ENCODE data around the gene PRKAA1.

Gene PRKAA1

DNA sequence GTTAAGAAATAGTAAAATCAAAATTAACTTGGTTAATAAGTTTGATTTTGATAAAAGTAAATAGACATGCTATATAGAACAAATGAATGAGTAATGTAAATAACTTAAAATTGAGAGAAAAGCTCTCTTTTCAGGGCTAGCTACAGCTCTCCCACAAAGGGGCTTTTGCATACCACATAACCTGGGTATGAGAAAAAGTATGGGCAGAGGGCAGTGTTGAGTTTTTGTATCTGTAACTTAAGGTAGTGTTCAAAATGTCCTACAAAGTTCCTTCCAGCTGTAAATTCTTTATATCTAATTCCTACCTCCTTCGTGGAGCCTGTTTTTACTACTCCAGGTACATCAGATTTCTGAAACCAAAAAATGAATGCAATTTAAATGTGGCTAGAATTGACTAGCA, 23.6 kb downstream of the PRKAA1 start:
- H3K27me3 ChIP-seq (ENCODE audit: control insufficient read depth, insufficient read depth, low read length): no peaks in the 10 kb centered on the region
- no peaks in the 10 kb centered on the region for H3K36me3 ChIP-seq (ENCODE audit: control insufficient read depth, insufficient read depth, low read length)
- H3K9me3 ChIP-seq (ENCODE audit: control insufficient read depth, insufficient read depth, low read length): no peaks in the 10 kb centered on the region
- H3K9ac ChIP-seq (ENCODE audit: low read depth, low read length): no peak overlapping the region
- H3K4me3 ChIP-seq (ENCODE audit: low read depth, low read length): no peak overlapping the region
- no peaks in the 10 kb centered on the region for H3K4me1 ChIP-seq (ENCODE audit: control insufficient read depth, insufficient read depth, low read length)

DNA sequence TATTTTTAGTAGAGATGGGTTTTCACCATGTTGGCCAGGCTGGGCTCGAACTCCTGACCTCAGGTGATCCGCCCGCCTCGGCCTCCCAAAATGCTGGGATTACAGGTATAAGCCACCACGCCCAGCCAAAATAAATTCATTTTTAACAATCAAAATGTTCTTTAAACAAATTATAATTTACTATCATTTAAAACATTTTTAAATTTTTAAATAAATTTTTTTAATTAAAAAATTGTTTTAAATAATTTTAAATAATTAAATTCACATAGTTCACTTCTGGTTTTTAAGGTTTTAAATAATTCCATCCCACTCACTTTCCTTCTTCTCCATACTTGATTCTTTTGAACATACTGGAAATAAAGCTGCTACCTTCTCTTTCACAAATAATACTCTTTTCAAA, 27.4 kb downstream of the PRKAA1 start:
- Histone ChIP-seq H3K36me3 (ENCODE audit: control insufficient read depth, insufficient read depth, low read length) (no peaks in the 10 kb centered on the region), H3K9me3 (ENCODE audit: control insufficient read depth, insufficient read depth, low read length) (no peaks in the 10 kb centered on the region), H3K9ac (ENCODE audit: low read depth, low read length) (no peak overlapping the region), H3K4me1 (ENCODE audit: control insufficient read depth, insufficient read depth, low read length) (no peaks in the 10 kb centered on the region), H3K27me3 (ENCODE audit: control insufficient read depth, insufficient read depth, low read length) (no peaks in the 10 kb centered on the region), H3K4me3 (ENCODE audit: low read depth, low read length) (no peak overlapping the region)

DNA sequence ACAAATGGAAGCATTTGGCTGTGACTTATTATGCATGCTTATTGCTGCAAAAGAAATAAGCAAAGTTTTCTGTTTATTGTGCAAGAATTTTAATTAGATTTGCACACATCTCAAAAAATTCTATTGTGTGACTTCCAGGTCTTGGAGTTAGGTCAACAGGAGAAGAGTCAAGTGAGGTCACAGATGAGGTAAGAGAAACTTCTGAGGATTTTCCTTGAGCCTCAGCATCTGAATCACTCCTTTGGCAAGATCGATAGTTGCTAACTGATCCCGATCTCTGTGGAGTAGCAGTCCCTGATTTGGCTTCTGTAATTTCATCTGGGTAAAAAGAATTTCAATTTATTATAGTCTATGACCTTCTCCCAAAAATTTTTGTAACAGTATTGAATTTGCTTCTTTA, 35.5 kb downstream of the PRKAA1 start:
- H3K9me3 ChIP-seq (ENCODE audit: control insufficient read depth, insufficient read depth, low read length): no peaks in the 10 kb centered on the region
- H3K9ac ChIP-seq (ENCODE audit: low read depth, low read length): no peak overlapping the region
- no peaks in the 10 kb centered on the region for H3K4me1 ChIP-seq (ENCODE audit: control insufficient read depth, insufficient read depth, low read length)
- no peak overlapping the region for H3K4me3 ChIP-seq (ENCODE audit: low read depth, low read length)
- H3K36me3 ChIP-seq (ENCODE audit: control insufficient read depth, insufficient read depth, low read length): no peaks in the 10 kb centered on the region
- no peaks in the 10 kb centered on the region for H3K27me3 ChIP-seq (ENCODE audit: control insufficient read depth, insufficient read depth, low read length)

DNA sequence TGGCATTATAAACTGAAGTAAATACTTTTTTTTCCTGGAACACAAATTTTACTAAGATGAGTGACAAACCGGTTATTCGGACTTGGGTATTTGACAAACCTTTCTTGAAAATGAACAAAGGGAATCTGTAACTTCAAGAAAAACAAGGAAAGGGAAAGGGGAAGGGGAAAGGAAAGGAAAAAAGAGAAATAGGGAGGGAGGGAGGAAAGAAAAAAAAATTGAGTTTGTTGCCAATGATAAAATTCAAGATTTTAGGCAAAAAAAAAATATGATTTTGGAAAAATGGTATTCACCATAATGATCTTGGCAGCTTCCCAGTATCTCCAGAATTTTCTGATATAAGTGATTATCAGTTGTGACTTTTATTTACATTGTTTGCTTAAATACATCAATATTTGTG, 40.8 kb downstream of the PRKAA1 start:
- H3K36me3 ChIP-seq (ENCODE audit: control insufficient read depth, insufficient read depth, low read length): no peaks in the 10 kb centered on the region
- no peaks in the 10 kb centered on the region for H3K9me3 ChIP-seq (ENCODE audit: control insufficient read depth, insufficient read depth, low read length)
- H3K27me3 ChIP-seq (ENCODE audit: control insufficient read depth, insufficient read depth, low read length): peaks cover 3% of the 10 kb centered on the region

DNA sequence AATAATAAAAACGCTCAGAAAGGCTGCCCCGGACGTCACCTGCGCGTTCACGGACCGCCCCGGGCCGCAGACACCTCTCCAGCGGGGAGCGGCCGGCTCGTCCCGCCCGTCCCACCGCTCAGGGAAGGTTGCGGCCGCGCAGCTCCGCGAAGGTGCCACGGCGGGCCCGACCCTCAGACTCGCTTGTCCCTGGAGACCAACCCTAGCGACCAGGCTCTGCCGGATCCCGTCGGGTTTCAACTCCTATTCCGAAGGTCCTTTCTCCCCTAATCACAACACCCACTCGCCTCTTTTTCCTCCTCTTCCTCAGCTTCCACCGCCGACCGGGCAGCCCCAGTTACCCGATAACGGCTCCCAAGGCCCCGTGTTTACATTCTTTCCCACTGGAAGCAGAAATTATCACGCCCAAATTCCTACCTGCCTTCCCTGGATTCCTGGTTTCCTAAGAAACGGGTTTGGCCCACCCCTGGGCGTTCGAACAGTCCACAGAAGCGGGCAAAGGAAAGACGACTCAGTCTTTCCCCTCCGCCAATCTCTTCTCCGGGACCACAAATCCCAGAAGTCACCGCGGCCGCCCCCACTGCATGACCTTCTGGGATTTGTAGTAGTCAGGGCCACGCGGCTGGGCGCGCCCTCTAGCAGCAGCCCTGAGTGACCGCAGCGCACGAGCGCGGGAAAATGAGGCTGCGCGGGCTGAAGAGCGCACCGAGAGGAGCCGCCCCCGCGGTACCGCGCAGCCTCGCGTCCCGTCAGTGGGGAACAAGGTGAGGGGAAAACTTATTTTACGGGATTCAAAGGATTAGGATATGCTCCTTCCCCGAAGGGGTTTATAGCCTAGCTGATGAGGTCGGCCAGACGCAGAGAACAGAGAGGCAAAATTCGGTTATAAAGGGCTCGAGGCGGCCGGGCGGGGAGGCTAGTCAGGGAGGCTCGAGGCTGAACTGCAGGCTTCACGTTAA, 42.5 kb downstream of the PRKAA1 start, which contains the start of gene TTC33:
Gene TTC33 (minus strand): TSS at position 555 of the 959 bp plus-strand sequence. CDS start 8,943 bp downstream, outside the sequence.
- Histone ChIP-seq H3K36me3 (ENCODE audit: control insufficient read depth, insufficient read depth, low read length) (no peaks in the 10 kb centered on the region), H3K4me3 (ENCODE audit: low read depth, low read length) (peak within 1 kb of the TSS; percentile 94), H3K27me3 (ENCODE audit: control insufficient read depth, insufficient read depth, low read length) (peaks cover 3% of the 10 kb centered on the region), H3K4me1 (ENCODE audit: control insufficient read depth, insufficient read depth, low read length) (no peaks in the 10 kb centered on the region), H3K9ac (ENCODE audit: low read depth, low read length) (peak within 1 kb of the TSS; percentile 84), H3K9me3 (ENCODE audit: control insufficient read depth, insufficient read depth, low read length) (no peaks in the 10 kb centered on the region)

More for the DNA sequence above, 40.8 kb downstream of the PRKAA1 start:
- Histone ChIP-seq H3K9ac (ENCODE audit: low read depth, low read length) (no peak overlapping the region), H3K4me3 (ENCODE audit: low read depth, low read length) (no peak overlapping the region), H3K4me1 (ENCODE audit: control insufficient read depth, insufficient read depth, low read length) (no peaks in the 10 kb centered on the region)

- Histone ChIP-seq H3K4me1 (ENCODE audit: control insufficient read depth, insufficient read depth, low read length) (no peaks in the 10 kb centered on the region), H3K36me3 (ENCODE audit: control insufficient read depth, insufficient read depth, low read length) (no peaks in the 10 kb centered on the region), H3K4me3 (ENCODE audit: low read depth, low read length) (peak overlapping the region; percentile 94), H3K9ac (ENCODE audit: low read depth, low read length) (peak overlapping the region; percentile 84), H3K27me3 (ENCODE audit: control insufficient read depth, insufficient read depth, low read length) (peaks cover 3% of the 10 kb centered on the region), H3K9me3 (ENCODE audit: control insufficient read depth, insufficient read depth, low read length) (no peaks in the 10 kb centered on the region)
Measured at GRCh38 chr5:40755093-40755406, 43.1 kb downstream of the PRKAA1 start.

GRCh38 chr5:40754381-40755092, 43.6 kb downstream of the PRKAA1 start:
- Histone ChIP-seq H3K36me3 (ENCODE audit: control insufficient read depth, insufficient read depth, low read length) (no peaks in the 10 kb centered on the region), H3K9me3 (ENCODE audit: control insufficient read depth, insufficient read depth, low read length) (no peaks in the 10 kb centered on the region), H3K27me3 (ENCODE audit: control insufficient read depth, insufficient read depth, low read length) (peaks cover 3% of the 10 kb centered on the region), H3K9ac (ENCODE audit: low read depth, low read length) (no peak overlapping the region), H3K4me3 (ENCODE audit: low read depth, low read length) (peak overlapping the region; percentile 94), H3K4me1 (ENCODE audit: control insufficient read depth, insufficient read depth, low read length) (no peaks in the 10 kb centered on the region)

DNA sequence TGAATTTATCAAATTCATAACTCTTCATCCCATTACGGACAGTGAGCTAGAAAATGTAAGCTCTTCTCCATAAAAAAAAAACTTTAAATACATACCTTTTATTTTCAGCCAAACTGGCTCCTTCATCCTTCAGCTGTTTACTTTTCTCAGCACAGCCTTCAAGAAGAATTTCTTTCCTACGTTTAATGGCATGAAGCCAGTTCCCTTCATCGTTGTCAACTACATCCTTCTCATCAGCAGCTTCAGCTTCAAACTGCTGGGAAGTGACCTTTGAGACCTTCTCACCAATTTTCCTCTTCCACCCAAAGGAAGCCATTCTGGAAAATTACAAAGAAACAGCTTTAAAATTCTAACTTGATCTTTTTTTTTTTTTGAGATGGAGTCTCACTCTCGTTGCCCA, 51.5 kb downstream of the PRKAA1 start:
- Histone ChIP-seq H3K4me3 (ENCODE audit: low read depth, low read length) (no peak overlapping the region), H3K9ac (ENCODE audit: low read depth, low read length) (no peak overlapping the region), H3K36me3 (ENCODE audit: control insufficient read depth, insufficient read depth, low read length) (no peaks in the 10 kb centered on the region), H3K27me3 (ENCODE audit: control insufficient read depth, insufficient read depth, low read length) (no peaks in the 10 kb centered on the region), H3K9me3 (ENCODE audit: control insufficient read depth, insufficient read depth, low read length) (no peaks in the 10 kb centered on the region), H3K4me1 (ENCODE audit: control insufficient read depth, insufficient read depth, low read length) (no peaks in the 10 kb centered on the region)

DNA sequence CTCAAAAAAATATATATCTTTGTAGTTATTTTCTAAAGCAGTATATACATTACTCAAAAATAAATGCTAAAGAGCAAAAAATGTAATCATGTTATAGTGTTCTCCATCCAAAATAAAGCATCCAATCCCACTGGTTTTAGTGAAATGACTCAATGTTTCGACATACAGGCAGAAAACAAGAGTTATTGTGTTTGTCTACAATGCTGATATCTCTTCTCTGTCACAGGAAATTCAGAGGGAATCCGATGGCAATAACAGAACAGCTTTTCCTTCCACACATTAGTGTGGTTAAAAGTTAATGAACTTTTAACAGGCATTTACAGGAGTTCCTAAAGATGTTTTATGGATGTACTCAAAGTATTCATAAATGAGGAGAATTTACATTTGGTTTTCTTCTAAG, 54.4 kb downstream of the PRKAA1 start:
- H3K9ac ChIP-seq (ENCODE audit: low read depth, low read length): no peak overlapping the region
- H3K36me3 ChIP-seq (ENCODE audit: control insufficient read depth, insufficient read depth, low read length): no peaks in the 10 kb centered on the region
- H3K9me3 ChIP-seq (ENCODE audit: control insufficient read depth, insufficient read depth, low read length): no peaks in the 10 kb centered on the region
- no peak overlapping the region for H3K4me3 ChIP-seq (ENCODE audit: low read depth, low read length)
- no peaks in the 10 kb centered on the region for H3K27me3 ChIP-seq (ENCODE audit: control insufficient read depth, insufficient read depth, low read length)
- no peaks in the 10 kb centered on the region for H3K4me1 ChIP-seq (ENCODE audit: control insufficient read depth, insufficient read depth, low read length)

- H3K9me3 ChIP-seq (ENCODE audit: control insufficient read depth, insufficient read depth, low read length): no peaks in the 10 kb centered on the region
- H3K9ac ChIP-seq (ENCODE audit: low read depth, low read length): no peak overlapping the region
- no peaks in the 10 kb centered on the region for H3K27me3 ChIP-seq (ENCODE audit: control insufficient read depth, insufficient read depth, low read length)
- no peak overlapping the region for H3K4me3 ChIP-seq (ENCODE audit: low read depth, low read length)
- no peaks in the 10 kb centered on the region for H3K4me1 ChIP-seq (ENCODE audit: control insufficient read depth, insufficient read depth, low read length)
- no peaks in the 10 kb centered on the region for H3K36me3 ChIP-seq (ENCODE audit: control insufficient read depth, insufficient read depth, low read length)
Measured at GRCh38 chr5:40738502-40738901, 59.7 kb downstream of the PRKAA1 start.

GRCh38 chr5:40736103-40736875, 61.9 kb downstream of the PRKAA1 start:
- Histone ChIP-seq H3K36me3 (ENCODE audit: control insufficient read depth, insufficient read depth, low read length) (no peaks in the 10 kb centered on the region), H3K9me3 (ENCODE audit: control insufficient read depth, insufficient read depth, low read length) (no peaks in the 10 kb centered on the region), H3K27me3 (ENCODE audit: control insufficient read depth, insufficient read depth, low read length) (no peaks in the 10 kb centered on the region), H3K9ac (ENCODE audit: low read depth, low read length) (no peak overlapping the region), H3K4me3 (ENCODE audit: low read depth, low read length) (no peak overlapping the region), H3K4me1 (ENCODE audit: control insufficient read depth, insufficient read depth, low read length) (no peaks in the 10 kb centered on the region)

All from iPS-15b (cell line).